Stimulated activated CD4-positive, alpha-beta T cell treated with anti-CD3 and anti-CD28 coated beads, Interleukin-12 subunit alpha, Interleukin-12 subunit beta, amount 100 ng/mL, for 24 hours (primary cell): Measurements from ENCODE around the gene CRACDL.
A peak's percentile ranks its signal among the peaks of the same experiment; 100 is the strongest.
"Not testable (repeated sequence)": the region's sequence is repeated elsewhere in the genome, so short reads cannot be mapped to it uniquely, and the experiment has no call there.

Source experiments
- DNase-seq, 2 experiments: peaks; one replicate each; pipeline ENCODE4 v3.0.0-alpha.2; 2020; ENCODE audit warnings: low read depth in 2 of 2

Gene CRACDL

DNA sequence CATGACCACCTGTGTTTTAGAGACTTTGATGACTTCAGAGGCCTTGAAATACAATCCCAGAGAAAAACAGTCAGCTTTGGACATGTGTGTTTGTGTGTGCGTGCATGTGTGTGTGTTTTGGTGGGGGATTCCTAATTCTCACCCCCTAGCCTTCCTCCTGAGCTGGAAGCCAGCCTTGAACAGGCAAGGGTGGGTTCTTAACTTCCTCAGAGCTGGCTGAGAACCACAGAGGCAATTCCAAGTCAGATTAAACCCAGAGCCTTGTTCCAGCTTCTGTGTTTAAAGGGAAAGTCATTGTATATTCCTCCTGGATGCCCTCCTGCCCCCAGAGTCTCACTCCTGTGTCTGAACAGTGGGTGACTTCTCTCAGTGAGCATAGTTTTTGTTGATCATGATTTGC lies 159.9 kb downstream of the CRACDL start:
- no peak for DNase-seq

DNA sequence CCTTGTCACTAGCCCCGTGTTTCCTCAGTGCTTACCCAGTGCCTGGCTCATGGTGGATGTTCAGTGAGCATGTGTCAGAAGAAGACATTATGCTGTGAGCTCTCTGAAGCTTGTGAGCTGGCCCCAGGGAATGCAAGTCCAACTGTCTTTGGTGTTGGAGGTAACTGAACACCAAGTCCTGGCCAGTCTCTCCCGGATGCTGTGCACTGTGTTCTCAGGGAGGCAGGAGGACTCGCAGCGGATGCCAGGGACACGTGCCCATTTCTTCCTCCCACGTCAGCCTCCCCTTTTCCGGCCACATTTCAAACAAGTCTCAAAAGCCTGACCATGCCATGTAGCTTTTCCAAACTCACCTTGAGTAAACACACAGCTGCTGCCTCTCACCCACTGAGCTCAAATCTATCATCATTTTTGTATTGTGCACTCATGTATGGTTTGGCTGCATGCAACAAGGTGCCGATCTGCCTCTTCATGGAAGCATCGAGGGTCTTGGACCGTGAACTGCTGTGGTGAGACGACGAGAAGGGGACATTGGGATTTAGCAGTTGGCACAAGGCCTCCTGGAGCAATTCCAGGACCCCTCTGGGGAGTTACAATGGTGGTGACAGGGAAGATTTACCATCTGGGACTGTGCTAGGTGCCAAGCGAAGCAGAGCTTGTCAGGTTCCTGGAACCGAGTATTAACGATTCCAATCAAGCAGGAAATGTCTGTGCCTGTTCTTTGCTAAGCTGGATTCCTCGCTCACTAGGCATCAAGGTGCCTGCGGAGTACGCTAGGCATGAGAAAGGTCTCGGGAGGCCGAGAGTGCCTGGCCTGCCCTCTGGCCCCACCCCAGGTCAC lies 160.7 kb downstream of the CRACDL start:
- DNase-seq = no peak

DNA sequence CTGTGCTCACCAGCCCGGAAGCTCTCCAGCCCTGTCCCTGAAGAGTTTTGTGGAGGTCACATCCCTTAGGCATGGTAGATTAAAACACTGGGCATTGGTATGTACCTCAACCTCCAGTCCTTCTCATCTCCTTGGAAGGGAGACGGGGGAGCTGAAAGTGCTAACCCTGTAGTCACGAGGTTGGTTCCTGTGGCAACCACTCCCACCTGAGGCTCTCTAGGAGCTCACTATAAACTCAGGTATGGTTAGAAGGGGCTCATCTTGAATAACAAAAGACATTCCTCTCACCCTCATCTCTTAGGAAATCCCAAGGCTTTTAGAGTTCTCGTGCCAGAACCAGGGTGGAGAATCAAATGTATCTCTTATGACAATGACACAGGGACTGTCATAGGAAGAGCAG lies 162.1 kb downstream of the CRACDL start:
- DNase-seq = no peak

DNA sequence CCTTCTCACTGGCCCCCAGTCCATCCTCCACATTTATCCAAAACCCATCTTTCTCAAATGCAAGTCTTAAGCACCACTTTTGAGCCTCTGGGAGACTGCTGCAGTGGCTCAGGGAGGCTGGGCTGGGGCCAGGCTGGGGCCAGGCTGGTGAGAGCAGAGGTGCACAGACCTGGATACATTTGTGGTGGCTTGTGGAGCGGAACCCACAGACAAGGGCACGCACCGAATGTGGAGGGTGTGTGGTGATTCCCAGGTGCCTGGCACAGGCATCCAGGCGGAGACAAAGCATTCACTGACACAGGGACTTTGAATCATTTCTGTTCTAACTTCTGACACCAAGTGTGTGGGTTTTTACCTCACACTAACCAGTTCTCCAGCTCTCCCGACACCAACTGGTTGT lies 162.9 kb downstream of the CRACDL start:
- DNase-seq = no peak

DNA sequence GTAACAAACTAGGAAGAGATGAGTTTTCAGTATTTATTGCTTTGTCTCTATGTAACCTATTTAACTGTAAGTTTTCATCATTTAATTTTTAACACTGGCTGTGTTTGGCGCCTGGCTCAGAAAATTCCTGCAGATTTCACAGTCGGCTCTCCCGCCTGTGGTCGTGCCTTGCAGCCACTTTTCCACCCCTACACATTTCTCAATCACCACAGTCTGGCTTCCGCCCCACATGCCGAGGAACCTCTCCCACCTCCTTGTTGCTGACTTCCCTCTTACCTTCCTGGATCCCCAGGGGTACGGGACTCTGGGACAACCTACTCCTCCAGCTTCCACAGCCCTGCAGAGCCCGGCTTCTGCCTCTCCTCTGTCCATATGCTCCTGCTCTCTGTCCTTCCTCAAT lies 163.5 kb downstream of the CRACDL start:
- DNase-seq = no peak

DNA sequence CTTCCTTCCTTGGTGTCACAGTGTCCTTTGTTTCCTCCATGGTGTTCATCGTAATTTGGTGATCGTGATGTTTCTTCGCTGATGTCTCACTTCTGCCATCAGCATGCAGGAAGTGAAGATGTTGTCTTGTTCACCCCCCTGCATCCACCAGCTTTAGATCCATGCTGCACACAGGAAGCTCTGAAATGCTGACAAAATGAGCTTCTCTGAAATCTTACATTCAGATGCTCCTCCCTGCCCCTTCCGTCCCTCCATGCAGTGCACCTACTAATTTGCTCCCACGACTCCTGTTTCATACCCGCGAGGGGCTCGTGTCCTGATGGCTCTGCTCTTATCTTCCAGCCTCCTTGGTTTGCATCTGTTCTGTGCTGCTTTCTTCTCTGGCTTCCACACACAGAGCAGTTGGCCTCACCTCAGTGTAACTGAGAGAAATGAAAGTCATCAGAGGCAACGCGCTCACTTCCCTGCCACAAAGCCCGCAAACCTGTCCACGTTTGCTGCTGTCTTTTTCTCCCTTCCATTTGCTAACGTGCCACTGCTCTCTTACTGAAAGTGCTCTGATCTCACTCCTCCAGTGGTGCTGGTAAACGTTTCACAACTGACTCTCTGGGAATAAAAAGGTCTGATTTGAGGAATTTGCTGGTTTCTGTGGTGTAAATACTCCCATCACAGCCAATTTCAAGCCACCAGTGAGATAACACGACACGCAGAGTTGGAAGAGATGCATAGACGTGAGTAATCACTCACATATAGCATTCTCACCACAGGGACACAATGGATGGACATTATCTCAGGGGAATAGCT lies 164.1 kb downstream of the CRACDL start:
- DNase-seq = peak in 1 of 2 experiments; percentile 31

DNA sequence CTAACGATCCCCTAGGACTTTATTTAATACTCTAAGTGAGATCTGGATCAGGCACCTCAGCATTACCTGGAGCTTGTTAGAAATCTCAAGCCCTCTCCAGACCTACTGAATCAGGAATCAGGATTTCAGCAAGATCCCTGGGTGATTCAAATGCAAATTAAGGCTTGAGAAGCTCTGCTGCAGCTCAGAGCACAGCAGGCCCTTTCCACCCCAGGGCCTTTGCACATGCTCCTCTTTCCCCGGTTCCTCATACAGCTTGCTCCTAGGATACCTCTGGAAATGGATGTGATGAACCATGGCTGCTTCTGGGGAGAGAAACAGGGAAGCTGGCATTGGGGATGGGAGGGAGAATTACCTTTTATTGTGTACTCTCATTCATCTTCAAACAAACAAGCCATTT lies 164.8 kb downstream of the CRACDL start:
- no peak for DNase-seq

DNA sequence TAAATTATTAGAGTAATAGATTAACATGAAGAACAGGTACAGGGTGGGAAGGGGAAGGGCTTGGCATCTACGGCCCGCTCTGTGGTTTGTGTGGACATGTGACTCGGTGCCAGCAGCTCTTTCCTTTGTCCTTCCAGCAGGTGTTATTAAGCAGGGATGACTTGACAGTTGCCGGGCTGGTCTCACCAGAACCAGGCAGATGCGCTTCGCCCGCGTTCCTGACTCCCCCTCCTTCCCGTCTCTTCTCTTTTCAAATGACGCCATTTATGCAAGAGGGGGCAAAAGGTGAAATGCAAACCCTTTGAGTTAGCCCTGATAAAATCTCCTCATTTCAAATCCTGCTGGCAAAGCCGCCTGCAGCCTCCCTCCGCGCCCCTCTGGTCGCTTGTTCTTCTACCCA lies 166.2 kb downstream of the CRACDL start:
- no peak for DNase-seq

DNA sequence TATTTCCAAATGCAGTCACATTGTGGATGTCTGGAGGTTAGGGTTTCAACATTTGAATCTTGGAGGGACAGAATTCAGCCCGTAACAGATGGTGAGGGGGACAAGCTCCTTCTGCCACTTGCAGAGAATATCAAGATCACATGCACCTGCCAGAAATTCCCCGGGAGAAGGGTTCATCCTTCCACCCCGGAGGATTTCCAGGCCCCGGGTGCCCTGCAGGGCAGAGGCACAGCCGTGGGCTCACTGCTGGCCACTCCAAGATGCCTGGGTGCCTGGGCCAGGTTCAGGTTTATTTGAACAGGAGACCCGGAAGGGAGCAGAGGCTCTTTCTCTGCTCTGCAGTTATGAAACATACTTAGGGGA lies 166.9 kb downstream of the CRACDL start:
- DNase-seq = no peak

DNA sequence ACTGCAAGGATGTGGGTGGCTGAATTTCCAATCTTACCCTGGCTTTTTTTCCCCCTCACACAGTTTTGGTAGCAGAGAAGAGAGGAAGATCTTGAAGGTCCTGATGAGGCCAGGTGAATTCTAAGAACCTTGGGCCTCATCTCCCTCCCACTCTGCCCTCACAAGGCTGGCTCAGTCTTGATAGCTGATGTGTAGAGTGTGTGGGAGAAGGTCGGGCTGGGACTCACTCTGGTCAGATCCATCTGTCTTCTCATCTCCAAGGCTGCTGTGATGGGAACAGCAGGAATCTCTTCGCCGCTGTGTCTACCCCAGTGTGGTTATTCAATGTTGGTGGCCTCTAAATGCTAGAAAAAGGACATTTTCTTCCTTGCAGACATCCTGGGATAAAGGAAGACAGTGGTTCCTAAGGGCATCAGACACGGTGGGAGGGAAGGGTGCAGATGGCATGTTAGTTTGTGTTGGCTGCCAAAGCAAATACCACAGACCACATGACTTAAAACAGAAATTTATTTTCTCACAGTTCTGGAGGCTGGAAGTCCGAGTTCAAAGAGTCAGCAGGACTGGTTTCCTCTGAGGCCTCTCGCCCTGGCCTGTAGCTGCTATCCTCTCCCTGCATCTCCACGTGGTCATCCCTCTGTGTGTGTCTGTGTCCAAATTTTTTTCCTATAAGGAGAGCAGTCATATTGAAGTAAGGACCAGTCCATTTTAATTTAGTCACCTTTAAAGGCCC lies 167.5 kb downstream of the CRACDL start:
- no peak for DNase-seq

DNA sequence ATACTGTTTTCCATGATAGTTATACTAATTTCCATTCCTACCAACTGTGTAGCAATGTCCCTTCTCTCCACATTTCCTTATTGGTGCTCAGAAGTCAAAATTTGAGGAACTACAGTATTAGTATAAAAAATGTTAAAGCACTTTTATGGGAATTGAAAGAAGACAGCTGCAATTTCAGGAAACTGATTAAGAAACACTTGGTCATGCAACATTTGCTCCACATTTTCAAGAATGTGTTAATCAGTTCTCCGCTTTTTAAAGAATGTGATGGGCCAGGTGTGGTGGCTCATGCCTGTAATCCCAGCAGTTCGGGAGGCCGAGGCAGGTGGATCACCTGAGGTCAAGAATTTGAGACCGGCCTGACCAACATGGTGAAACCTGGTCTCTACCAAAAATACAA lies 171.5 kb downstream of the CRACDL start:
- no peak for DNase-seq

DNA sequence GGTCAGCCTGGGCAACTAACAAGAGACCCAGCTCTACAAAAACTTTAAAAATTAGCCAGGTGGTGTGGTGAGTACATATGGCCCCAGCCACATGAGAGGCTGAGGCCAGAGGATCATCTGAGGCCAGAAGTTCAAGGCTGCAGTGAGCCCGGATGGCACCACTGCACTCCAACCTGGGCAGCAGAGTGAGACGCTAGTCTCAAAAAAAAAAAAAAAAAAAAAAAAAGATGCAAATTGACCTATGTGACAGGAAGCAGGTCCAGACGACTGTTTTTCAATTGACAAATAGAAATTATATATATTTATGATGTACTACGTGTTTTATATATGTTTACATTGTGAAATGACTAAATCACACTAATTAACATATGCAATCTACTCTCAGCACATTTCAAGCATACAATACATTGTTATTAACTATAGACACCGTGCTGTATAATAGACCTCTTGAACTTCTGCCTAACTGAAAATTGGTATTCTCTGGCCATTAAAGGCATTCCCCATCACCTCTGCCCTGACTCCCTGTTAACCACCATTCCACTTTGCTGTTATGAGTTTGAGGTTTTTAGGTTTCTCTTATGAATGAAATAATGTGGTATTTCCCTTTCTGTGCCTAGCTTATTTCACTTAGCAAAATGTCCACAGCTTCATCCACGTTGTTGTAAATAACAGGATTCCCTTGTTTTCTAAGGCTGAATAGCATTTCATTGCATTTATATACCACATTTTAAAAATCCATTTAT lies 172.6 kb downstream of the CRACDL start:
- no peak for DNase-seq

DNA sequence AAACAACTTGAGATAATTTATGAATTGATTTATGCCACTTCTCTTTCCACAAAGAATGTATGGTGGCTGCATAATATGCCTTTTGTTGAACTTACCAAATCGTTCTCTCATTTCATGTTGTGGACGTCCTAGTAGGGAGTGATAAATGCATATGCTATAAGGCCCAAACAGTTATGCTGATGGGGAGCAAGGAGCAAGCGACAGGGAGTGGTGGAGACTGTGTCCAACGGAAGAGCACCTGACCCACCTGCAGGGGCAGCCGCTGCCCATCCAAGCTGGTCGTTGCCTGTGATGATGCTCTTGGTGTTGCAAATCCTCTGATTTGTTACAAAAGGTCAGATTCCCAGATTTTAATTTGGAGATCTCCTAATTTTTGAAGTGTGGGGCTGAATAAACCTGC lies 174.1 kb downstream of the CRACDL start:
- no peak for DNase-seq

DNA sequence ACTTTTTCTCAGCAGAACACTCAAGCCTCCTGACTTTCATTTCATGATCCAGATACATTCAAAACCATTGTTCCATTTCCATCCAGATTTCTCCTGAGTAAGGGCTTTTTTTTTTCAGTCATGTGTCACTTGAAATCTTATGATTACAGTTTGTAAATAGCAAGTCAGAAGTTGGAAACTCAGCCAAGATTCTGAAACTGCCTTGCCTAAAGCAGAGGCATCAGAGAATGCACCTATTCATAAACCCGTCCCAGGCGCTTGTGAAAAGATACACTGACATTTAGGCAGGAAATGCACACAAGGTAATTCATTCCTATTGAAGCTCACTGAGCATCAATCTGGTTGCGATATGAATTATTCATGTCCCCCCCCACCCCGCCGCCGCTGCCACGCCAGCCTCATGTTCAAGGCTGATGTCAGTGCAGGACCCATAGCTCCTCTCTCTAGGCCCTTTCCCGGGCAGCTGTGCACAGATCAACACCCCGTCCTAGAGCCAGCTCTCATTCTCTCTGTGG lies 174.7 kb downstream of the CRACDL start:
- DNase-seq = peak in 1 of 2 experiments; percentile 68

DNA sequence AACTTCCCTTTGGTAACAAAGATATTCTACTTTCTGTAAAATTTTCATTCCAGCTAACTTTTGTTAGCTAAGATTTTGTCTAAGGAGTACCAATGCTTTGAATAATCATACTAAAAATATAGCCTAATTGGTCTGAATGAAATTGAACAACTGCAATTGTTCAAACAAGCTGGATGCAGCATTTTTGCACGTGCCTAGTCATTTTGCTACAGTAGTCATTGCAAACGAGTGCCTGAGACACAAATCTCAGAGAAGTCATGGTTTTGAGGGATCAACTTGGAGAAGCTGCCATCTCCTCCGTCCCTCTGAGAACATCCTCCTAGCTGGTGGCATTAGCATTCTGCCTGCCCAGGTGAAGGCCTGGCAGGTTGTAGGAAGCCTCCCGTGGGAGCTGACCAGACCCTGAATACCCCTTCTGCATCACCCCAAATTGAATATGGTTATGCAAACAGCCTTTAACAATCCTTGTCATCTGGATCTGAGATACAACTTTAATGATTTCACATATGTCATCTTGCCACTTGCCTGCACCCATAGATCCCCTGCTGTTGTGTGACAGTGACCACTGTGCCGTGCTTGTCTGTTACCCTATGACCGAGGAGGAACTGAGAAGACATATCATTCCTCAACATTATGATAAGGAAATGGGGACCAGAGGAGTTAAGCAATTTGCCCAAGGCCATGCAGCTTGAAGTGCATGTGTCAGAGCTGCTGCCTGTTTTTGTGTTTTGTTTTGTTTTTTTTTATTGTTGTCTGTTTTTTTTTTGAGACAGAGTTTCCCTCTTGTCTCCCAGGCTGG lies 176.0 kb downstream of the CRACDL start:
- DNase-seq = no peak

DNA sequence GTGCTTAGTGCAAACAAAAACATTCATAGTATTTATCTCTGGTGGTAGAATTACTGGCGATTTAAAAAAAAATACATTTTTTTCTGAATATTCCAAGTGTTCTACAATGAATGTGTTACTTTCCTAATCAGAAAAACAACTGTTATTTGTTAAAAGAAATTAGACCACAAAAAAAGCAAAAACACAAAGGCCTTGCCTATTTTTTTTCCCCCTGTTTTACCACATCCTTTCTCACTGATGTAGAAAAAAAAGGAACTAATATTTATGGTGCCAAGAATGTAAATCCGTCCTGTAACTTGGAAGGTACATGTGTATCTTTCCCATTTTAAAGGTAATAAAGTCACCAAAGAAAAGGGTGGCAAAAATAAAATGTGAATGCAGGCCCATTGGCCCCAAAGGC lies 176.7 kb downstream of the CRACDL start:
- DNase-seq = no peak

DNA sequence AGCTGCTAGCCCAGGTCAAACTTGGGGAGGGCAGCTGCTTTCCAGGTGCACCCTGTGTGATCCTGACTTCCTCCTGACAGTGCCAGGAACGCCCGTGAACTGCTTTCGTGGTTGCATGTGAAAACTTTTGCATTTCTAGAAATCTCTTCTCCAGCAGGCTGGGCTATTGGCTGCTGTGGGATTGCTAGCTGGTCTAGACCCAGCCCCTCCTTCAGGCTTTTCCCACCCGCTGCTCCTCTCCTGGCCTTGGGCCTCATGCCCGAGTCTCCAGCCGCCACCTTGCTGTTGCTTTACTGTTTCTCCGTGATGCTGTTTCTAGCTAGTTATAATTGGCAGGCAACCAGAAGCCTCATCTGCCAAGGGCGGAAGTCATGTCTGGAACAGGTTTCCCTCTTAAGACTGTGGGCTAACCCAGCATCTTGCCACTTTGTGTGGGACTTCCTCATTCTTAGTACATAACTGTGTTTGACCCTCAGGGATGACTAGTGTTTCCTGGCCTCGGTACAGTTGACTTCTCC lies 178.1 kb downstream of the CRACDL start:
- no peak for DNase-seq

DNA sequence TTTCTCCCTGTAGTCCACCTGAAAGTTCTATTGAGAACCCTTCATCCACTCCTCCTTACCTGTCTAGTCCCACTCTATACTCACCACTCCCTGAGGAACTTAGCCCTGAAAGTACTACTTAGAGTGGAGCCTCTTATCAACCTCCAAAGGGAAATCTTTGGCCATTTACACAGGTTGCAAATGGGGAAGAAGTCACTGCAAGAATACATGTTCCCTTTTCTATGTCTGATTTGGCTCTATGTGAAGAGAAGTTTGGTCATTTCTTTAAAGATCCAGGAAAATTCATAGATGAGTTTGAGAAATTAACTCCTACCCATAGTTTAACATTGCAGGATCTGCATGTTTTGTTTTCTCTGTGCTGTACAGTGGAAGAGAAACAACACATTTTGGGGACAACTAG lies 182.2 kb downstream of the CRACDL start:
- no peak for DNase-seq

DNA sequence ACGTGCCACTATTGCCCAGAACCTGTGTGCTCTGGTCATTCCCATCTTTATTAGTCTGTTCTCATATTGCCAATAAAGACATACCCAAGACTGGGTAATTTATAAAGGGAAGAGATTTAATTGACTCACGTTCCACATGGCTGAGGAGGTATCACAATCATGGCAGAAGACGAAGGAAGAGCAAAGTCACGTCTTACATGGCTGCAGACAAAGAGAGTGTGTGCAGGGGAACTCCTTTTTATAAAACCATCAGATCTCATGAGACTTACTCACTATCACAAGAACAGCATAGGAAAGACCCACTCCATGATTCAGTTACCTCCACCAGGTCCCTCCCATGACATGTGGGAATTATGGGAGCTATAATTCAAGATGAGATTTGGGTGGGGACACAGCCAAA lies 183.3 kb downstream of the CRACDL start:
- not testable (repeated sequence) for DNase-seq

DNA sequence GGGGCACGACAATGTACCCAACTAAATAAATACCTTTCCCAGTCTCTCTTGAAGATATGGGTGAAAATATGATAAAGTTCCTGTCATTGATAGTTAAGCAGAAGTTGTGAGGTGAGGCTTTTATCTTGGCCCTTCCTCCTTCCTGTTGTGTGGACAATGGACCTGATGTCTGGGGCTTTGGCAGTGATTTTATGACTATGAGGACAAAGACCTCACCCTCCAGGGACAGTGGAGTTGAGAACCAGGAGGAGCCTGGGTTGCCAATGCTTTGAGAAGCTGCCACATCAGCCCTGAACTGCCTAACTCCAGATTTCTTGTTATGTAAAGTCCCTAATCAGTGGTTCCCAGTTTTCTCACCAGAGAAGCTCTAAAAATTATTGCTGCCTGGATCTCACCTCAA lies 184.3 kb downstream of the CRACDL start:
- no peak for DNase-seq
